H9 (cell line): Measurements from ENCODE around the gene MEA1. TPM values are rescaled to one million over a fixed set of nuclear protein-coding genes. Genes with fewer than 3 reads are reported as not detected.

Experiments used
- DNase-seq: peaks from one replicate; pipeline ENCODE4 v3.0.0-alpha.2; 2017
- H2AFZ ChIP-seq: one replicate; pipeline ENCODE4 v1.6.1; 2013; ENCODE audit warnings: mild to moderate bottlenecking, low read length, control low read depth, moderate library complexity
- H2AK5ac ChIP-seq: 2 replicates; pipeline ENCODE4 v1.6.1; 2013; ENCODE audit warnings: low read length, control low read depth, mixed read lengths; ENCODE audit not compliant: insufficient read length
- H2BK120ac ChIP-seq: one replicate; pipeline ENCODE4 v1.6.1; 2013; ENCODE audit warnings: low read depth, mild to moderate bottlenecking, low read length, control low read depth, inconsistent platforms; ENCODE audit not compliant: poor library complexity, severe bottlenecking
- H2BK12ac ChIP-seq: 2 replicates; pipeline ENCODE4 v1.6.1; 2013; ENCODE audit warnings: low read length, control low read depth, mixed read lengths, low read depth; ENCODE audit not compliant: insufficient read length
- H2BK15ac ChIP-seq: 2 replicates; pipeline ENCODE4 v1.6.1; 2013; ENCODE audit warnings: low read depth, low read length, control low read depth
- H2BK20ac ChIP-seq: one replicate; pipeline ENCODE4 v1.6.1; 2013; ENCODE audit warnings: low read depth, mild to moderate bottlenecking, low read length, control low read depth, inconsistent platforms; ENCODE audit not compliant: poor library complexity, severe bottlenecking
- H2BK5ac ChIP-seq: 2 replicates; pipeline ENCODE4 v1.6.1; 2013; ENCODE audit warnings: low read length, control low read depth, mixed read lengths; ENCODE audit not compliant: insufficient read length
- H3K14ac ChIP-seq: 2 replicates; pipeline ENCODE4 v1.6.1; 2013; ENCODE audit warnings: low read length, control low read depth; ENCODE audit not compliant: insufficient read depth
- H3K18ac ChIP-seq: 2 replicates; pipeline ENCODE4 v1.6.1; 2013; ENCODE audit warnings: low read depth, mild to moderate bottlenecking, mixed read lengths, low read length, control low read depth; ENCODE audit not compliant: insufficient read length
- H3K23ac ChIP-seq: 2 replicates; pipeline ENCODE4 v1.6.1; 2013; ENCODE audit warnings: low read length, control low read depth, mixed read lengths, low read depth; ENCODE audit not compliant: insufficient read length
- H3K23me2 ChIP-seq: 2 replicates; pipeline ENCODE4 v1.6.1; 2013; ENCODE audit warnings: low read depth, mild to moderate bottlenecking, mixed read lengths, low read length, control low read depth; ENCODE audit not compliant: insufficient read length, poor library complexity, severe bottlenecking
- H3K27ac ChIP-seq: 2 replicates; pipeline ENCODE4 v1.5.1; 2013; ENCODE audit warnings: low read length, control low read depth, mixed read lengths, low read depth; ENCODE audit not compliant: insufficient read length
- H3K27me3 ChIP-seq: 2 replicates; pipeline ENCODE4 v1.6.1; 2013; ENCODE audit warnings: low read length, control low read depth, inconsistent platforms; ENCODE audit not compliant: insufficient read depth
- H3K4ac ChIP-seq: 2 replicates; pipeline ENCODE4 v1.6.1; 2013; ENCODE audit warnings: low read depth, mild to moderate bottlenecking, control low read depth, inconsistent platforms, low read length, moderate library complexity
- H3K4me1 ChIP-seq: 2 replicates; pipeline ENCODE4 v1.6.1; 2013; ENCODE audit warnings: low read length, control low read depth, inconsistent platforms; ENCODE audit not compliant: insufficient read depth
- H3K4me2 ChIP-seq: 2 replicates; pipeline ENCODE4 v1.6.1; 2013; ENCODE audit warnings: low read length, control low read depth, mixed read lengths; ENCODE audit not compliant: insufficient read length, insufficient read depth
- H3K56ac ChIP-seq: 2 replicates; pipeline ENCODE4 v1.6.1; 2013; ENCODE audit warnings: low read depth, mild to moderate bottlenecking, mixed read lengths, low read length, control low read depth; ENCODE audit not compliant: insufficient read length
- H3K79me1 ChIP-seq: 2 replicates; pipeline ENCODE4 v1.6.1; 2013; ENCODE audit warnings: low read depth, mild to moderate bottlenecking, moderate library complexity, low read length, control low read depth, inconsistent platforms; ENCODE audit not compliant: insufficient read depth, poor library complexity, severe bottlenecking
- H3K79me2 ChIP-seq: 2 replicates; pipeline ENCODE4 v1.6.1; 2013; ENCODE audit warnings: low read length, control low read depth, inconsistent platforms; ENCODE audit not compliant: insufficient read depth
- H3K9ac ChIP-seq: 2 replicates; pipeline ENCODE4 v1.6.1; 2013; ENCODE audit warnings: low read length, control low read depth, mixed read lengths; ENCODE audit not compliant: insufficient read length; ENCODE audit errors: extremely low read depth
- H3K9me3 ChIP-seq: one replicate; pipeline ENCODE4 v1.6.1; 2013; ENCODE audit warnings: low read depth, low read length, inconsistent platforms; ENCODE audit not compliant: control insufficient read depth
- H3T11ph ChIP-seq: one replicate; pipeline ENCODE4 v1.6.1; 2013; ENCODE audit warnings: mild to moderate bottlenecking, low read length, control low read depth, inconsistent platforms
- H4K20me1 ChIP-seq: one replicate; pipeline ENCODE4 v1.6.1; 2013; ENCODE audit not compliant: control insufficient read depth, insufficient read length, insufficient read depth
- H4K5ac ChIP-seq: 2 replicates; pipeline ENCODE4 v1.6.1; 2013; ENCODE audit warnings: low read depth, mild to moderate bottlenecking, mixed read lengths, low read length, control low read depth; ENCODE audit not compliant: insufficient read length
- H4K8ac ChIP-seq: replicated peaks from 2 replicates; pipeline ENCODE4 v1.6.1; 2013; ENCODE audit warnings: low read length, control low read depth, mixed read lengths, low read depth; ENCODE audit not compliant: insufficient read length
- H4K91ac ChIP-seq: 2 replicates; pipeline ENCODE4 v1.6.1; 2013; ENCODE audit warnings: low read depth, mild to moderate bottlenecking, moderate library complexity, mixed read lengths, low read length, control low read depth; ENCODE audit not compliant: insufficient read length
- H3K27ac Mint-ChIP-seq, 3 experiments: 2 replicates in 2 of 3; 3 replicates in 1 of 3; pipeline ENCODE4 v1.8.0; 2020 to 2021; ENCODE audit warnings: mixed read lengths in 3 of 3, mild to moderate bottlenecking in 1 of 3, moderate library complexity in 1 of 3
- H3K27me3 Mint-ChIP-seq: 2 replicates; pipeline ENCODE4 v1.8.0; 2021; ENCODE audit warnings: low read depth, mild to moderate bottlenecking, moderate library complexity, mixed read lengths
- H3K36me3 Mint-ChIP-seq, 3 experiments: 2 replicates in 2 of 3; 3 replicates in 1 of 3; pipeline ENCODE4 v1.8.0; 2020 to 2021; ENCODE audit warnings: low read depth in 3 of 3, mixed read lengths in 3 of 3; ENCODE audit not compliant: insufficient read depth in 1 of 3
- H3K4me1 Mint-ChIP-seq, 2 experiments: 2 replicates each; pipeline ENCODE4 v1.8.0; 2020; ENCODE audit warnings: mixed read lengths in 2 of 2
- H3K4me3 Mint-ChIP-seq, 2 experiments: 2 replicates in 1 of 2; 3 replicates in 1 of 2; pipeline ENCODE4 v1.8.0; 2020 to 2021; ENCODE audit warnings: mild to moderate bottlenecking in 2 of 2, mixed read lengths in 2 of 2, moderate library complexity in 1 of 2
- H3K9me3 Mint-ChIP-seq, 2 experiments: 2 replicates in 1 of 2; 3 replicates in 1 of 2; pipeline ENCODE4 v1.8.0; 2020; ENCODE audit warnings: mild to moderate bottlenecking in 2 of 2, mixed read lengths in 2 of 2, moderate library complexity in 1 of 2
- CTCF ChIP-seq: fragments of 200-600 bp; sonication (generic); conservative IDR thresholded peaks from 3 replicates; pipeline ENCODE4 v1.8.0; 2021; ENCODE audit warnings: antibody characterized with exemption, mild to moderate bottlenecking
- WGBS: extraction: QIAGEN DNeasy Blood & Tissue Kit; methylation state at CpG from one replicate; pipeline ENCODE4 v1.1.7; 2013; ENCODE audit warnings: missing lambda C conversion rate, low lambda C conversion rate, mixed read lengths; ENCODE audit not compliant: insufficient read length; ENCODE audit errors: extremely low coverage; 5-methylcytosine and 5-hydroxymethylcytosine counted together
- total RNA-seq: library from RNA; stranded (reverse); gene quantifications from 2 replicates; pipeline ENCODE4 v1.2.1, GENCODE V29; 2021

The MEA1 gene
- total RNA-seq, 1 experiment from 2014 or later = 113 TPM

DNA sequence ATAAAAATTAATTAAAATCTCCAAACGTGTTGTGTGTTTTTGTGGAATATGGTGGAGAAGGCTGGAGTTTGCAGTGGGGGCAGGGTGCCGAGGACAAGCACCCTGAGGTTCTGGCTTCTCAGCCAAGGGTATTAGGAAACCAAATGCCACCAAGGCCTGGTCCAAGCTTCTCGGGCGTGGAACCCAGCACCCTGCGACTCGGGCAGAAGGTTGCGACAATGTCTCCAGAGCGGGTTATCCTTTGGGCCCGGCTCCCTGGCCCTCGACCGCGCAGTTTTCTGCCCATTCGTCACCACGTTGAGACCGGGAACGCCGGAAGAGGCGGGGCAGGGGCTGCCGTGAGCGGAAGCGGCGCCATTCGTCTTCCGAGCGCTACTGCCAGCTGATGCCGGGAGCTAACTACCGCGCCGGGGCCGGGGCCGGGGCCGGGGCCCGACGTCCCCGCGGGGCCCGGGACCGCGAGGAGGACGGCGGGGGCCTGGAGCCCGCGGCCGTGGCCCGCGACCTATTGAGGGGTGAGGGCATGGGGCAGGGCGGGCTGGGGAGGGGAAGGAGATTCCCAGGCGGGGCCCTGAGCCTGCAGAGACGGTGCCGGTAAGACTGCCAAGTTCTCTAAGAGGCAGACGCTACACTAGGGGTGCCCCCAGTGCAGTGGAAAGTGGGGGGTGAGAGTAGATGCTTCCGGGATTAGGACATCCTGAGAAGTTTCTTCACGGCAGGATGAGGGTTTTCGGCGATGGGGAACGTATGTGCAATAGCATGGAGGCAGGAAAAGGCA is 7.7 kb upstream of the MEA1 start, which contains the start of gene RRP36:
Gene RRP36 (plus strand): TSS at position 354 of the 778 bp plus-strand sequence. CDS start 32 bp downstream, at position 386.
- no peak within 1 kb of the TSS for H3K56ac ChIP-seq
- H3K9ac ChIP-seq = peak within 1 kb of the TSS; percentile 90
- no peak within 1 kb of the TSS for H4K91ac ChIP-seq
- no peak within 1 kb of the TSS for H3T11ph ChIP-seq
- no peak within 1 kb of the TSS for H2BK15ac ChIP-seq
- H3K4me3 Mint-ChIP-seq = peak within 1 kb of the TSS; percentile 98 to 99
- peaks cover 4 to 14% of the 10 kb centered on the region in 2 experiments; a peak in 3 of 4 replicates for H3K4me1 Mint-ChIP-seq
- H3K4me1 ChIP-seq = no peaks in the 10 kb centered on the region
- peaks cover 7% of the 10 kb centered on the region for H3K23me2 ChIP-seq
- H4K5ac ChIP-seq = no peak within 1 kb of the TSS
- H2AK5ac ChIP-seq = no peak within 1 kb of the TSS
- H3K27me3 Mint-ChIP-seq = no peaks in the 10 kb centered on the region
- no peaks in the 10 kb centered on the region for H4K20me1 ChIP-seq
- H3K79me1 ChIP-seq = peaks cover 7% of the 10 kb centered on the region
- no peak within 1 kb of the TSS; the same call in 1 of the 2 replicates for H3K4ac ChIP-seq
- H3K9me3 Mint-ChIP-seq = no peaks in the 10 kb centered on the region
- H2BK120ac ChIP-seq = no peak within 1 kb of the TSS
- no peak within 1 kb of the TSS for H3K18ac ChIP-seq
- peak within 1 kb of the TSS; percentile 77 for H3K4me2 ChIP-seq
- peak; percentile 82 for DNase-seq
- TF ChIP-seq CTCF = no peak
- H4K8ac ChIP-seq = no peak within 1 kb of the TSS
- H2AFZ ChIP-seq = no peak within 1 kb of the TSS
- H2BK5ac ChIP-seq = peak within 1 kb of the TSS; percentile 24
- H3K36me3 Mint-ChIP-seq = peaks cover 33 to 62% (median 59%) of the 10 kb centered on the region in 3 experiments
- H3K9me3 ChIP-seq = no peaks in the 10 kb centered on the region
- H3K23ac ChIP-seq = no peak within 1 kb of the TSS
- H3K79me2 ChIP-seq = 0 out of 2 replicates have a peak, but pooled peaks cover 2% of the 10 kb centered on the region
- whole genome bisulfite sequencing = no CpG with 5 or more reads among the region's 56 CpGs
- peak within 1 kb of the TSS; percentile 8 for H3K27ac ChIP-seq
- H3K27ac Mint-ChIP-seq = peak within 1 kb of the TSS; percentile 95 to 99 (median 98)
- H3K27me3 ChIP-seq = no peaks in the 10 kb centered on the region
- no peak within 1 kb of the TSS for H2BK20ac ChIP-seq
- no peak within 1 kb of the TSS for H2BK12ac ChIP-seq
- peak within 1 kb of the TSS; percentile 85 for H3K14ac ChIP-seq
